NK-92 treated with Interleukin-12 subunit alpha and Interleukin-12 subunit beta, amount 100 ng/mL, for 24 hours (cell line): ENCODE data around the gene SGIP1.
"Not testable (repeated sequence)": the region's sequence is repeated elsewhere in the genome, so short reads cannot be mapped to it uniquely, and the experiment has no call there.

Experiments
- DNase-seq: peaks from one replicate; lab custom pipeline; 2025; lab: John Stamatoyannopoulos, UW

SGIP1 gene

GRCh38 chr1:66679140-66679539 is 145.2 kb downstream of the SGIP1 start:
- no peak for DNase-seq

- DNase-seq = no peak
These were observed 147.7 kb downstream of the SGIP1 start for GRCh38 chr1:66681686-66682085.

GRCh38 chr1:66682106-66682505 is 148.2 kb downstream of the SGIP1 start:
- no peak for DNase-seq

GRCh38 chr1:66684353-66684752 is 150.4 kb downstream of the SGIP1 start:
- DNase-seq = no peak

GRCh38 chr1:66685265-66685664 is 151.3 kb downstream of the SGIP1 start:
- no peak for DNase-seq

- DNase-seq = no peak
These were observed 151.7 kb downstream of the SGIP1 start for GRCh38 chr1:66685670-66686069.

GRCh38 chr1:66686406-66686805 is 152.5 kb downstream of the SGIP1 start:
- no peak for DNase-seq

GRCh38 chr1:66687358-66687757 is 153.4 kb downstream of the SGIP1 start:
- no peak for DNase-seq

GRCh38 chr1:66690666-66691381 is 156.9 kb downstream of the SGIP1 start:
- DNase-seq = no peak

- no peak for DNase-seq
These were observed 158.7 kb downstream of the SGIP1 start for GRCh38 chr1:66692681-66693080.

GRCh38 chr1:66693856-66694255 is 159.9 kb downstream of the SGIP1 start:
- DNase-seq = no peak

- DNase-seq = no peak
These were observed 161.2 kb downstream of the SGIP1 start for GRCh38 chr1:66695116-66695515.

- DNase-seq = no peak
These were observed 162.8 kb downstream of the SGIP1 start for GRCh38 chr1:66696771-66697170.

GRCh38 chr1:66699213-66699612 is 165.3 kb downstream of the SGIP1 start:
- no peak for DNase-seq

- DNase-seq = no peak
These were observed 170.4 kb downstream of the SGIP1 start for GRCh38 chr1:66704177-66704875.

GRCh38 chr1:66705110-66705509 is 171.2 kb downstream of the SGIP1 start:
- no peak for DNase-seq

GRCh38 chr1:66711420-66711819 is 177.5 kb downstream of the SGIP1 start:
- no peak for DNase-seq

GRCh38 chr1:66712839-66713238 is 178.9 kb downstream of the SGIP1 start:
- DNase-seq = no peak

GRCh38 chr1:66723985-66724384 is 190.0 kb downstream of the SGIP1 start:
- no peak for DNase-seq

- no peak for DNase-seq
These were observed 192.1 kb downstream of the SGIP1 start for GRCh38 chr1:66725885-66726665.

GRCh38 chr1:66728021-66728420 is 194.1 kb downstream of the SGIP1 start:
- no peak for DNase-seq

GRCh38 chr1:66728716-66729115 is 194.8 kb downstream of the SGIP1 start:
- DNase-seq = not testable (repeated sequence)

GRCh38 chr1:66729119-66729518 is 195.2 kb downstream of the SGIP1 start:
- no peak for DNase-seq
